CD4-positive, alpha-beta T cell (primary cell): Measurements from ENCODE around the gene ATP1B1. TPM values are rescaled to one million over a fixed set of nuclear protein-coding genes. Genes with fewer than 3 reads are reported as not detected.

Experiments
- ATAC-seq: fragments of 200-7000 bp; cut with Tn5 transposase; one replicate; pipeline ENCODE4 v1.10.0; 2022; ENCODE audit warnings: mild to moderate bottlenecking; ENCODE audit not compliant: poor library complexity
- CTCF ChIA-PET: fragments of 350-600 bp; sonication (Branson Sonifier 250); formaldehyde crosslinking; loops from one replicate; lab custom pipeline; 2021; ENCODE audit warnings: antibody characterized with exemption, inconsistent platforms; lab: Charles Lee
- POLR2A ChIA-PET: fragments of 350-600 bp; sonication (Branson Sonifier 250); formaldehyde crosslinking; loops from one replicate; lab custom pipeline; 2021; ENCODE audit warnings: antibody characterized with exemption, inconsistent platforms; lab: Charles Lee
- DNase-seq, 14 experiments: peaks; one replicate each; pipeline ENCODE4 v3.0.0-alpha.2; 2013 to 2020; ENCODE audit warnings: mixed read lengths in 2 of 14
- H3K27ac ChIP-seq, 2 donors: one replicate each; pipeline versions ENCODE4 v1.5.1 to v1.7.0; 2013; ENCODE audit warnings: low read length in 2 of 2, low read depth in 1 of 2, mild to moderate bottlenecking in 1 of 2
- H3K27me3 ChIP-seq, 2 experiments: 1 replicate in 1 of 2; 2 replicates in 1 of 2; pipeline versions ENCODE4 v1.6.1 to v1.7.0; 2013; ENCODE audit warnings: low read length in 2 of 2, control low read depth in 1 of 2, mild to moderate bottlenecking in 1 of 2, moderate library complexity in 1 of 2; ENCODE audit not compliant: insufficient read depth in 2 of 2, control insufficient read depth in 1 of 2
- H3K36me3 ChIP-seq: one replicate; pipeline ENCODE4 v1.6.1; 2013; ENCODE audit warnings: low read length, control low read depth; ENCODE audit not compliant: insufficient read depth
- H3K4me1 ChIP-seq: one replicate; pipeline ENCODE4 v1.6.1; 2013; ENCODE audit warnings: low read length, control low read depth; ENCODE audit not compliant: insufficient read depth
- H3K4me3 ChIP-seq: one replicate; pipeline ENCODE4 v1.5.1; 2013; ENCODE audit warnings: mild to moderate bottlenecking, low read length, moderate library complexity
- H3K9me3 ChIP-seq, 2 experiments: 1 replicate in 1 of 2; 2 replicates in 1 of 2; pipeline versions ENCODE4 v1.6.1 to v1.7.0; 2013; ENCODE audit warnings: low read length in 2 of 2, mild to moderate bottlenecking in 2 of 2, control low read depth in 1 of 2, moderate library complexity in 1 of 2; ENCODE audit not compliant: control insufficient read depth in 1 of 2, insufficient read depth in 1 of 2
- H3K27ac Mint-ChIP-seq: one replicate; pipeline ENCODE4 v1.8.0; 2020; ENCODE audit warnings: mixed read lengths
- H3K27me3 Mint-ChIP-seq: one replicate; pipeline ENCODE4 v1.8.0; 2021; ENCODE audit warnings: mixed read lengths
- H3K36me3 Mint-ChIP-seq: one replicate; pipeline ENCODE4 v1.8.0; 2021; ENCODE audit warnings: low read depth, mixed read lengths
- H3K4me1 Mint-ChIP-seq: one replicate; pipeline ENCODE4 v1.8.0; 2021; ENCODE audit warnings: low read depth, mixed read lengths
- H3K4me3 Mint-ChIP-seq: one replicate; pipeline ENCODE4 v1.8.0; 2020; ENCODE audit warnings: mild to moderate bottlenecking, mixed read lengths
- H3K9me3 Mint-ChIP-seq: one replicate; pipeline ENCODE4 v1.8.0; 2020; ENCODE audit warnings: mixed read lengths
- intact Hi-C, 2 experiments: fragments of 100-400 bp; cut with DNase I in 1 of 2; cut with micrococcal nuclease in 1 of 2; formaldehyde crosslinking; loops; one replicate each; pipeline versions ENCODE4 v1.15.1 to v1.9.0; 2023 to 2025; cut with DNase I, micrococcal nuclease
- total RNA-seq, 174 experiments: library from RNA in 2 of 174; stranded (reverse) in 2 of 174; gene quantifications; one replicate each; pipeline ENCODE4 v1.2.3 and lab custom pipeline; 2021 to 2026
- TF ChIP-seq, protein P1 (sequence below): fragments of 200-600 bp; IDR thresholded peaks from one replicate; pipeline ENCODE4 v1.8.0; 2022; ENCODE audit warnings: antibody characterized with exemption, mild to moderate bottlenecking

Gene ATP1B1
- total RNA-seq, 2 experiments from 2014 or later, result 3.5 to 4.5 TPM

DNA sequence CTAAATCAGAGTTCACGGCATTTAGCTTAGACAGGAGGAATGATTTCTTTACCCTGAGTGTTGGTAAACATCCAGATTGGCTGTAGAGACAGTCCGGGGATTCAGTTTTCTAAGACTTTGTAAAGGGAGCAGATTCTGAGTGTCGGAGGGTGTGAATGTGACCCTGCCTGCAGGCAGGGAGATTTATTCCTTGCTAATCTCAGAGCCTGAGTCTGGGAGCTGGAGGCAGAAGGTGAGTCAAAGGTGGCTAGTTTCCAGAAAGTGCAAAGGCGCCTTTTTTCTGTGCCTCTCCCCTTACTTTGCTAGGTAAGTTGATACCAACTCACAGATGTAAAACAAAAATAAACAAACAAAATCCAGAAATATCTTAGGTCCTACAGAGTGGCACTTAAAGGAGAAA, 11.7 kb downstream of the ATP1B1 start:
- Mint-ChIP-seq H3K4me1 (peaks cover 4% of the 10 kb centered on the region), H3K36me3 (no peaks in the 10 kb centered on the region), H3K27ac (no peak overlapping the region), H3K9me3 (no peaks in the 10 kb centered on the region), H3K4me3 (no peak overlapping the region), H3K27me3 (no peaks in the 10 kb centered on the region)
- intact Hi-C loops, result no loop called here
- DNase-seq (no peak), ATAC-seq (no peak)
- peaks cover 5% of the 10 kb centered on the region for H3K4me1 ChIP-seq
- H3K4me3 ChIP-seq, result no peak overlapping the region
- ChIA-PET CTCF (interaction anchor here (1.4 kb wide), 1 partner anchor 12 kb away, joined by 3 read pairs; the partner anchor contains the start of gene ATP1B1), POLR2A (no interaction called here)
- TF ChIP-seq, protein P1, sequence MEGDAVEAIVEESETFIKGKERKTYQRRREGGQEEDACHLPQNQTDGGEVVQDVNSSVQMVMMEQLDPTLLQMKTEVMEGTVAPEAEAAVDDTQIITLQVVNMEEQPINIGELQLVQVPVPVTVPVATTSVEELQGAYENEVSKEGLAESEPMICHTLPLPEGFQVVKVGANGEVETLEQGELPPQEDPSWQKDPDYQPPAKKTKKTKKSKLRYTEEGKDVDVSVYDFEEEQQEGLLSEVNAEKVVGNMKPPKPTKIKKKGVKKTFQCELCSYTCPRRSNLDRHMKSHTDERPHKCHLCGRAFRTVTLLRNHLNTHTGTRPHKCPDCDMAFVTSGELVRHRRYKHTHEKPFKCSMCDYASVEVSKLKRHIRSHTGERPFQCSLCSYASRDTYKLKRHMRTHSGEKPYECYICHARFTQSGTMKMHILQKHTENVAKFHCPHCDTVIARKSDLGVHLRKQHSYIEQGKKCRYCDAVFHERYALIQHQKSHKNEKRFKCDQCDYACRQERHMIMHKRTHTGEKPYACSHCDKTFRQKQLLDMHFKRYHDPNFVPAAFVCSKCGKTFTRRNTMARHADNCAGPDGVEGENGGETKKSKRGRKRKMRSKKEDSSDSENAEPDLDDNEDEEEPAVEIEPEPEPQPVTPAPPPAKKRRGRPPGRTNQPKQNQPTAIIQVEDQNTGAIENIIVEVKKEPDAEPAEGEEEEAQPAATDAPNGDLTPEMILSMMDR, result no peak
- no peaks in the 10 kb centered on the region for H3K27me3 ChIP-seq
- H3K27ac ChIP-seq, result no peak overlapping the region
- no peaks in the 10 kb centered on the region for H3K9me3 ChIP-seq
- H3K36me3 ChIP-seq, result no peaks in the 10 kb centered on the region

- Histone ChIP-seq H3K4me1 (peaks cover 5% of the 10 kb centered on the region), H3K27me3 (no peaks in the 10 kb centered on the region), H3K9me3 (no peaks in the 10 kb centered on the region), H3K4me3 (no peak overlapping the region), H3K27ac (no peak overlapping the region), H3K36me3 (no peaks in the 10 kb centered on the region)
- Mint-ChIP-seq H3K4me1 (peaks cover 4% of the 10 kb centered on the region), H3K27me3 (no peaks in the 10 kb centered on the region), H3K4me3 (no peak overlapping the region), H3K27ac (no peak overlapping the region), H3K9me3 (no peaks in the 10 kb centered on the region), H3K36me3 (no peaks in the 10 kb centered on the region)
- DNase-seq (no peak), ATAC-seq (no peak)
- ChIA-PET CTCF (no interaction called here), POLR2A (interaction anchor here (0.7 to 0.8 kb wide), 2 partner anchors 15 to 407 kb away, joined by 3 read pairs; no protein-coding TSS in a partner anchor)
- TF ChIP-seq, protein P1, result no peak
- intact Hi-C loops, result no loop called here
Measured at GRCh38 chr1:169119405-169119804, 12.9 kb downstream of the ATP1B1 start.

- Histone ChIP-seq H3K4me3 (no peak overlapping the region), H3K27ac (no peak overlapping the region), H3K9me3 (no peaks in the 10 kb centered on the region), H3K4me1 (peaks cover 5% of the 10 kb centered on the region), H3K36me3 (no peaks in the 10 kb centered on the region), H3K27me3 (no peaks in the 10 kb centered on the region)
- ChIA-PET CTCF (no interaction called here), POLR2A (no interaction called here)
- Mint-ChIP-seq H3K4me1 (peaks cover 4% of the 10 kb centered on the region), H3K9me3 (no peaks in the 10 kb centered on the region), H3K4me3 (no peak overlapping the region), H3K27ac (no peak overlapping the region), H3K27me3 (no peaks in the 10 kb centered on the region), H3K36me3 (no peaks in the 10 kb centered on the region)
- DNase-seq (no peak), ATAC-seq (no peak)
- intact Hi-C loops, result no loop called here
- TF ChIP-seq, protein P1, result no peak
Measured at GRCh38 chr1:169120066-169120465, 13.6 kb downstream of the ATP1B1 start.
